Measurements from ENCODE around the gene KIF20B.
"Not testable (repeated sequence)": the region's sequence is repeated elsewhere in the genome, so short reads cannot be mapped to it uniquely, and the experiment has no call there.

The KIF20B gene

DNA sequence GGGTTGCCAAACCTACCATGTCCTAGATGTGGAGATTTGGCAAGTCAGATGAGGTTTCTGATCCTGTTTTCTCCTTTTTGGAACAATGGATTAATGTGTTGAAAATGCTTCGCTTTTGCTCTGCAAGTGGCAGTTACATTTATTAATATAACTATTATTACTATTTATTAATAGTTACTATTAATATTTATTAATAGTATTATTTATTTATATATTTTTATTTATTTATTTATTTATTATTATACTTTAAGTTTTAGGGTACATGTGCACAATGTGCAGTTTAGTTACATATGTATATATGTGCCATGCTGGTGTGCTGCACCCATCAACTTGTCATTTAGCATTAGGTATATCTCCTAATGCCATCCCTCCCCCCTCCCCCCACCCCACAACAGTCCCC, 62.3 kb downstream of the KIF20B start:
- in situ Hi-C loops (cut with HindIII; ENCODE audit: low sequenced_read_pairs) = not testable (repeated sequence)

DNA sequence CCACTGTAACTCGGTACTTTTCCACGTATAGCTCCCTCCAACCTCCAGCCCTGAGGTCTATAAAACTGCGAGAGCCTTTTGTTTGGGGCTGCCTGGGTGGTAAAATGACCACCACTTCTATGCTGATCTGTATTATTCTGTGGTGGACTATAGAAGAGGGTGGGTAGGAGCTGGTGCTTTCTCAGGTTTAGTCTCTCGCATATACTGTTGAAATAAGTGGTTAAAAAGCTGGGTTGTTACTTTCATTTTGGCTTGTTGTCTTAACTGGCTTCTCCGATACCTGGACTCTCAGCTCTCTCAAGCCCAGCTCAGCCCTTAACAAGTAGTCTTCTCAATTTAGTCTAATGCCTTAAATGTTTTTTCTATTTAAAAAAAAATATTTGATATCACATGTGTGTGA, 70.3 kb downstream of the KIF20B start:
- in situ Hi-C loops (cut with HindIII; ENCODE audit: low sequenced_read_pairs) = no loop called here

DNA sequence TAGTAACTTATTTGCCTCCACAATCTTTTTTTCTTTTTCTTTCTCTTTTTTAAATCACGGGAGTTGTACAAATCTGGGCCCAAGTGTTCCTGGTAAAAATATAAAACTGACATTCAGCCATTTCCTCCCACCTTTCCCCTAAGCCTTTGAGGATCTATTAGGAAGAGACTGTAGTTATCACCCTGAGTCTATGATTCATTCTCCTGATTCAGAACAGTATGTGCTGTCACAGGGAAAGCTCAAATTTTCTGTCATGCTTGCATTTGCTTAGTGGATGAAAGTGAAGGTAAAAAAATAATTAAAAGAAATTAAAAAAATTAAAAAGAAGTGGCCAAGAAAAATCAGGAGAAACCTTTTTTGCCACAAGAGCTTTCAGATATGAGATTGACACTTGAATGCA, 71.7 kb downstream of the KIF20B start:
- in situ Hi-C loops (cut with HindIII; ENCODE audit: low sequenced_read_pairs) = no loop called here

DNA sequence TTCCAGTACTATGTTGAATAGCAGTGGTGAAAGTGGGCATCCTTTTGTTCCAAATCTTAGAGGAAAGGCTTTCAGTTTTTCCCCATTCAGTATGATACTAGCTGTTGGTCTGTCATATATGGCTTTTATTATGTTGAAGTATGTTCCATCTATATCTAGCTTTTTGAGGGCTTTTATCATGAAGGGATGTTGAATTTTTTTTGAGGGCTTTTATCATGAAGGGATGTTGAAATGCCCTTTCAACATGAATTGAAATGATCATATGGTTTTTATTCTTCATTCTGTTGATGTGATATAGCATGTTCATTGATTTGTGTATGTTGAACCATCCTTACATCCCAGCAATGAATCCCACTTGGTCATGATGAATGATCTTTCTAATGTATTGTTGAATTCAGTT, 75.3 kb downstream of the KIF20B start:
- in situ Hi-C loops (cut with HindIII; ENCODE audit: low sequenced_read_pairs) = no loop called here

DNA sequence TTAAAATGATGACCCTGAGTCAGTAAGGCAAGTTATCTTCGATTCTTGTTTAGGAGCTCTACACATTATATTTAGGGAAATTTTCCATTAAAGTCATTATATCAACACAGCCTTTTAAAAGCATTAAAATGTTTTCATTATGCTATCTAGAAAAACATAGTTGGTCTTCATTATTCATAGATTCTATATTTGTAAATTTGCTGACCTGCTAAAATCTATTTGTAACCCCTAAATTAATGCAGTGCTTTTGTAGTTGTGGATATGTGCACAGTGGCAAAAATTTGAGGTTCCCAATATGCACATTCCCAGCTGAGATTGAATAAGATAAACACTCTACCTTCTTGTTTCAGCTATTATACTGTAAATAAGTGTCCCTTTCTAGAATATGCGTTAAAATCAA, 81.1 kb downstream of the KIF20B start:
- in situ Hi-C loops (cut with HindIII; ENCODE audit: low sequenced_read_pairs) = no loop called here

DNA sequence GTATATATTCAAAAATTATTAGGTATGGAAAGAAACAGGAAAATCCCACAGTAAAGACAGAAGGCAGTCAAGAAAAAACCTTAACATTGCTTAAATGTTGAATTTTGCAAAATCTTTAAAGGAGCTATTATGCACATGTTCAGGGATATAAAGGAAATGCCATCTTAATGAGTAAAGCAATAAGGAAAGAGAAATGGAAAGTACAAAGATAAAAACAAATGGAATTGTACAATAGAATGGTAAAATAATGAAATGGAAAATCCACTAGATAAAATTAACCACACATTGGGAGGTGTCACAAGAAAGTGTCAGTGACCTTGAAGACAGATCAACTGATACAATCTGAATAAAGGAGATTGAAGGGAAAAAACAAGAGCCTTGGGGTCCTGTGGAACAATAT, 82.0 kb downstream of the KIF20B start:
- in situ Hi-C loops (cut with HindIII; ENCODE audit: low sequenced_read_pairs) = no loop called here

DNA sequence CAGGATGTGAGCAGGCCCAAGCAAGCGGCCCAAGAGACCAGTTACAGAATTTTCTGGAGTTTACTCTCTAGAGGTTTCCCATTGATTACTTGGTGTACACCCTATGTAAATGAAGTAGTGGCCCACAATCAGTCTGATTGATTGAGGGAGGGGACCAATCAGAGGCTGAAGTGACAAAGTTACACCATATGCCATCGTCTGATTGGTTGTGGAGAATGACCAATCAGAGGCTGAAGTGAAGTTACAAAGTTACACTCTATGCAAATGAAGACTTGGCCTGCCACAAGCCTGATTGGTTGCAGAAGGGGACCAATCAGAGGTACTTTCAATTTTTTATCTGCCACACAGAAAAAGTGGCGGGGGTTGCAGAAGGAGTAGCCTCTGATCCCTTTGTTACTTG, 83.7 kb downstream of the KIF20B start:
- in situ Hi-C loops (cut with HindIII; ENCODE audit: low sequenced_read_pairs) = no loop called here

DNA sequence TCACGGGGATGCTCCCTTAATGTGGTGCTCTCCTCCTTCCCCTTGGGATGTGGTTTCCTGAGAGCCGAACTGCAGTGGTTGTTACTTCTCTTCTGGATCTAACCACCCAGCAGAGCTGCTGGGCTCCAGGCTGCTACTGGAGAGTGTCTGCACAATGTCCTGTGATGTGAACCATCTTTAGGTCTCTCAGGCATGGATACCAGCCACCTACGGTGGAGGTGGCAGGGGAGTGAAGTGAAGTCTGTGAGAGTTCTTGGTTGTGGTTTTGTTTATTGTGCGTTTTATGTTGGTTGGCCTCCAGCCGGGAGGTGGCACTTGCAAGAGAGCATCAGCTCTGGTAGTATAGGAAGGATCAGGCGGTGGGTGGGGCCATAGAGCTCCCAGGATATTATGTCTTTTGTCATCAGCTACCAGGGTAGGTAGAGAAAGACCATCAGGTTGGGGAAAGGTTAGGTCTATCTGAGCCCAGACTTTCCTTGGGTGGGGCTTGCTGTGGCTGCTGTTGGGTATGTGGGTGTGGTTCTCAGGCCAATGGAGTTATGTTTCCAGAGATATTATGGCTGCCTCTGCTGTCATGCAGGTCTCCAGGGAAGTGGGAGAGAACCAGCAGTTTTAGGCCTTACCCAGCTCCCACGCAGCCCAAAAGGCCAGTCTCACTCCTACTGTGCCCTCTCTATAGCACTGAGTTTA, 87.9 kb downstream of the KIF20B start:
- in situ Hi-C loops (cut with HindIII; ENCODE audit: low sequenced_read_pairs) = no loop called here

DNA sequence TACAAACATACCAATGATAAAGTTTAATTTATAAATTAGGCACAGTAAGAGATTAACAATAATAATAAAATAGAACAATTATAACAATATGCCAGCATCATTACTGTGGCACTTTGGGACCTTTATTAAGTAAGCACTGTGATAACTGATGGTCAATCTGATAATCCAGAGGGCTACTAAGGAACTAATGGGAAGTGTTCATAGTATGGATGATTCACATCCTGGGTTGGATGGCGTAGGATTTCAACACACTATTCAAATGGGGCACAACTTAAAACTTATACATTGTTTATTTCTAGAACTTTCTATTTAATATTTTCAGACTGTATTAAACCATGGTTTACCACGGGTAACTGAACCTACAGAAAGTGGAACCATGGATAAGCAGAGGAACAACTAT, 90.8 kb downstream of the KIF20B start:
- in situ Hi-C loops (cut with HindIII; ENCODE audit: low sequenced_read_pairs) = no loop called here

DNA sequence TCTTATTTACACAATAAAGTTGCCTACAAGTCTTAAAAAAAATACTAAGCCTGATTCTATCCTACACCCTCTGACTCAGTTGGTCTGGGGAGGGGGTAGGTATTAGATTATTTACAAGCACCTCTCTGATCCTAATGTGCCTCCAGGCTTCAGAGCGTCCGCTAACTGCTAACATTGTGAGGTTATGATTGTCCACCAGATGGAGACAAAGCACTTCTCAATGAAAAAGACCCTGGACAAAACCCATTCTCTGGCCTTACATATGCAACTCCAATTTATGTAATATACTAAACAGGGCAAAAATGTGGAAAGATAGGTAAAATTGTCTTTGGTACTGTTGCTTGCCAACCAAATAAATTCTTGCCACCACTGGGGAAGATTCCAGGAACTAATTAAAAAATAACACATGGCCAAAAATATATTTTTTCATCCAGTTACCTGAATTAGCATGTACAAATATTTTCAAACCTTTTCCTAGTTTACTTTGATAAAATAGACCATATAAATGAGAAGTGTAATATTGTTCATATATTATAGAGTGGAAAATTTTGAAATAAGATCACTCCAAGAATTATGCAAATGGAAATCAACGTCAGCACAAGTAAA, 92.4 kb downstream of the KIF20B start:
- in situ Hi-C loops (cut with HindIII; ENCODE audit: low sequenced_read_pairs) = no loop called here

DNA sequence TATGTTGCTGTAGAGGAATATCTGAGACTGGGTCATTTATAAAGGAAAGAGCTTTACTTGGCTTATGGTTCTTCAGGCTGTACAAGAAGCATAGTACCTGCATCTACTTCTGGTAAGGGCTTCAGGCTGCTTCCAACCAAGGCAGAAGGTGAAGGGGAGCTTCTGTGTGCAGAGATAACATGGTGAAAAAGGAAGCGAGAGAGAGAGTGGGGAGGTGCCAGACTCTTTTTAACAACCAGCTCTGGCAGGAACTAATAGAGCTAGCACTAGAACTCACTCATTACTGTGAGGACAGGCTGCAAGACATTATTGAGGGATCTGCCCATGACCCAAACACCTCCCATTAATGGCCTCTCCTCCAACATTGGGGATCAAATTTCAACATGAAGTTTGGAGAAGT, 94.5 kb downstream of the KIF20B start:
- in situ Hi-C loops (cut with HindIII; ENCODE audit: low sequenced_read_pairs) = no loop called here

DNA sequence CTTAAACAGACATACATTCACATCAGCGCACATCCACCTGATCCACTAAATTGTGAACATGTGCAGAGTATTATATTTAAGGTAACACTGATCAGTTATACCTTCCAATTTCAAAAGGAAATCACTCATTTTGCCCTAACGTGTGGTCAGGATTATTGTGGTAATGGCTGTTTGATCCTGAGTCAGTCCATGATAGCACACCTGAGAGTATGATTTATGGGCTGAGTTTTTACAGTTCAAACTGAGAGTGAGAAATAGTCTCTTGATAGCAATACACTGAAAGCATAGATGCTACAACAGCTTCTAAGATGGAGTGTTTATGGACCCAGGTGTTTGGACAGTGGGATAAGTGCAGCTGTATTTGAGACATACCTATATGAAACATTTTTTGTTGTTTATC, 96.7 kb downstream of the KIF20B start:
- in situ Hi-C loops (cut with HindIII; ENCODE audit: low sequenced_read_pairs) = no loop called here

DNA sequence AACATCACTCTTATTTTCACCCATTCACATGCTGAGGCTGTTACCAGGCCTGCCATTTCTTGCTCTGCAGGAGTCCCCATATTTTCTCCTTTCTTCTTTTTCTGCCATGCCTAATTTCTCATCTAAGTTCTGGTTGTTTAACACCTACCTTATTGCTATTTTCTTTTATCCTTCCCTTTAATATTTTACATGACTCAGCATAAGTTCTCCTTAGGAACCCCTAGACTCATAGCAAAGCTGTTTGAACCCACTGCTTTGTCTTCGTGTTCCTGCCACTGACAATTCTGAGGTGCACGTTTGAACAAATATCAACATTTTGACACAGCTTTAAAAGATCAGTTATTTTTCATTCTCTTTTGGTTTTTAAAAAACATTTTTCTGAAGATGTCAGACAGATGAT, 98.2 kb downstream of the KIF20B start:
- in situ Hi-C loops (cut with HindIII; ENCODE audit: low sequenced_read_pairs) = no loop called here

DNA sequence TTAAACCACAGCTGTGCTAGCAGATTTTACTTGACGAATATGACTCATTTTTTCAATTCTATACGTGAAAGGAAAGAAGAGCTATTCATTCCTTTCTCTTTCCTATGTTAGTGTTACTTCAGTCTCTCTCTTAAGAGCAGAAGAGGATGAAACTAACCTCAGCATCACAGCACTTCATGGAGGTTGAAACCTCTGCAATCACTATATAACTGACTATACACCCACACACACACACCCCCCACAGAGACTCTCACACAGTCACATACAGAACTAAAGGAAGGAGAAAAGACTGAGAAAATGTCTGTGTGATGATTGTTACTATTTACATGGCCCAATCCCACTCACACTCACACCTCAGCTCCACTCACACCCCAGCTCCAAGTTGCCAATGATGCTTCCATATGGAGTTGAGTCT, 104.2 kb downstream of the KIF20B start:
- in situ Hi-C loops (cut with HindIII; ENCODE audit: low sequenced_read_pairs) = no loop called here

DNA sequence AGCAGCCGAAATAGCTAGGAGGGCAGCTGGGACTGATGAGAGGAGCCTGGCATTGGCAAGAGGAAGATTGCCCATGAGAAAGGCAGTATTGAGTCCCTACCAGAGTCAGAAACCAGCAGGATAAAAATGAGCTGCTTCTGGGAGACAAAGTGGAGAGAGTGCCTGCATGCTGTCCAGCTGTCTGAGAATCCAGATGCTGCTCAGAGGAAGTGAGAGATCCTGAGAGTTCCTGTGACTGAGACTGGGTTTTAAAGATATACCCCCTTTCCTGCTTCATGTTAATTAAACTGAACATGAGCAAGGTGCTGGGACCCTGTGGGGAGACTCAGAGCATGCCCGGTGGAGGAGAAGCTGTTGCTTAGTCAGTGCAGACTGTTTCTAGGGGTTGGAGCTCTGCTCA, 107.5 kb downstream of the KIF20B start:
- in situ Hi-C loops (cut with HindIII; ENCODE audit: low sequenced_read_pairs) = no loop called here

DNA sequence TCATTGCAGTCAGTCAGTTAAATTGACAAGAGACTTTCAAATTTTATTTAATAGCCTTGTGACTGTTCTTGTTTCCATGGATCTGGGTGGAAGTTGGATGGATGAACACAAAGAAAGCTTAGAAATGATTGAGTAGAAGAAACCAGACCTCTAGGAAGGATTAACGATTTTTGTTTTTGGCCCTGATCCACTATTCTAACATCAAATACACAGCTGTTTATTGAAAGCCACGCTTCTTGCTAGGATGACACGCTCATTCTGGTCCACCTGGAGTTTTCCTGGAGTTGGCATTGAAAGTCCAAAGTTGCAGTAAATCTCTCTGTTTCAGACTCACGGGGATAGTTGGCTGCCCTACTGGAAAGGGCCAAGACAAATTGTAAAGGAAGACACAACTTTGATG, 108.4 kb downstream of the KIF20B start:
- in situ Hi-C loops (cut with HindIII; ENCODE audit: low sequenced_read_pairs) = no loop called here

DNA sequence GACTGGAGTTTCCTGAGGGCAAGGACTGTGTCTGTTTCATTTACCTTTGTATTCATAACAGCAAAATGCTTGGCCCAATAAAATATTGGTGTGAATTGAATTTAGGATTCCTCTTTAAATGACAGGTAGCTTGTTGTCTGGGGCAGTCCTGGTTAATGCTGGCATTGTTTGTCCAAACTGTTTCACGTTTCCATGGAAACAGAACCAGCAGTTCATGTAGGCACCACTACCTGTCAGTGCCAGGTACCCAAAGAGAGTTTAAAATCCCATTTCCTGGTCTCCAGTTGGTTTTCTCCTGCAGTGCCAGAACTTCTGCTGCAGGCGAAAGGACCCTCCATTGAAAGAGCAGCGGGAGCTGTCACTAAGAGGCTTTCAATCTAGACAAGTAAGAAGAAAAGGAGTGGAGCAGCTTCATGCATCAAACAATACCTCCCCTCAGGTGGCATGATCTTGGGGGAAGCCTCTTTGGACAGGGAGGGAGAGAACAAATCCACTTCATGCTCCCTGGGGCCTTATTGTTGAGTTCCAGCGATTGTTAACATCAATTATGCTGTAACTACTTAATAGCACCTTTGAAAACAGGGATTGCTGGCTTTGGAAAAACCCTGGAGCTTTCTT, 109.6 kb downstream of the KIF20B start:
- in situ Hi-C loops (cut with HindIII; ENCODE audit: low sequenced_read_pairs) = no loop called here

DNA sequence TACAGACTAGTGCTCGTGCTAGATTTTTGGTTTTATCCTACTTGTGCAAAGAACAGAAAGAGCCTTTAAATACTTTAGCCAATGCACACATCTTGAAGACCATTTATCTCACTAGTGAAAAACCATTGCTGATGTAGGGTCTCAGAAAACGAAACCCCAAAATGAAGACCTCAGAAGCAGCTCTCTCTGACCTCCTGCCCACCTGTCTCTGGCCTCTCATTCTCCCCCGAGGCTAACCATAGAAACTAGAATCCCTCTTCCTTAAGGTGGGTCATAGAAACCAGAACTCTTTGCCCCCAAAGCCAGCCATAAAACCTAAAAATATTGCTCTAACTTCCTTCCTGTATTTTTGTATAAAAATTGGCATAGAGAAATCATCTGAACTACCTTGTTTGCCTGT, 112.2 kb downstream of the KIF20B start:
- in situ Hi-C loops (cut with HindIII; ENCODE audit: low sequenced_read_pairs) = no loop called here

DNA sequence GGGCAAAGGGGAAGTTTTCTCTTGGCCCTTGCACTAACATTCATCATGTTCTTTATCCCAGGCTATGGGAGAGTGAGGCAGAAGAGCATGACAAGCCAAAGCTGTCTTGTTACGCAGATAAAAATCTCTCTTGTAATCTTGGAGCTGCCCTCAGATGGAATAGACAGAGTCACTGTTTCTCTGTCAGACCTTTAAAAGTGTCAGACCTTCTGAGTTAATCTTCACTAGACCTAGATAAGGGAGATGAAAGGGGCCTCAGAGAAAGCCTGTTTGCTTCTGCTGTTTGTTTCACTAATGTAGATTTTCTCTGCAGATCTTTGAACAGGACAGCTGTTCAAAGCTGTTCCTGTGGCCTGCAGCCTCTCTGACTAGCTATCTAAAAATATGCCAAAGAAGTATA, 112.9 kb downstream of the KIF20B start:
- in situ Hi-C loops (cut with HindIII; ENCODE audit: low sequenced_read_pairs) = no loop called here

DNA sequence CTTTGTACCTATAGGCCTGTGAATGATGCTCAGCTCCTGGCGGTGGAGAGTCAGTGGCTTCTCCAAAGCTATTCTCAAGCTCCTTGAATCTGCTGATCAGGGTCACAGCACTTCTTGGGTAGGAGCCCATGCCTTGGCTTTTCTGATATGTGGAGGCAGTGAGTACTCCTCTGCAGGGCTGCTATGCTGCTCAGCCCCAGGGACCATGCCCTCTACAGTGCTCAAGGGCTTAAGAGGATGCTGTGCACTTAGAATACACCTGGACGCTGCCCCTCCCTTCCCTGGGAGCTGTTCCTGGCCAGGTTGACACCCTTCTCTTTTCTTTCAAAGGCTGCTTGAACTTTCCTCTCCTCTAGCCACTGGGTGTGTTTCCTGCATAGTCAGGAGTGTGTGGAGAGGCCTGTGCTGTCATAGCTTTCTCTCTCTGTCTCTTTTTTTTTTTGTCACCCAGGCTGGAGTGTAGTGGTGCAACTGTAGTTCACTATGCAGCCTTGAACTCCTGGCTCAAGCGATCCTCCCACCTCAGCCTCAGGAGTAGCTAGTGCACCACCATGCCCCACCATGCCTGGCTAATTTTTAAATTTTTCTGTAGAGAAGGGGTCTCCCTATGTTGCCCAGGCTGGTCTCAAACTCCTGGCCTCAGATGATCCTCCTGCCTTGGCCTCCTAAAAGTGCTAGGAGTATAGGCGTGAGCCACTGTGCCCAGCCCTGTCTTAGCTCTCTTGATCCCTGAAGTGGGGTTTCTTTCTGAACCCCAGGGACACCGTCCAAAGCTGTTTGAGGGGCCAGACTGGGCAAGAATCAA, 113.9 kb downstream of the KIF20B start:
- in situ Hi-C loops (cut with HindIII; ENCODE audit: low sequenced_read_pairs) = no loop called here

DNA sequence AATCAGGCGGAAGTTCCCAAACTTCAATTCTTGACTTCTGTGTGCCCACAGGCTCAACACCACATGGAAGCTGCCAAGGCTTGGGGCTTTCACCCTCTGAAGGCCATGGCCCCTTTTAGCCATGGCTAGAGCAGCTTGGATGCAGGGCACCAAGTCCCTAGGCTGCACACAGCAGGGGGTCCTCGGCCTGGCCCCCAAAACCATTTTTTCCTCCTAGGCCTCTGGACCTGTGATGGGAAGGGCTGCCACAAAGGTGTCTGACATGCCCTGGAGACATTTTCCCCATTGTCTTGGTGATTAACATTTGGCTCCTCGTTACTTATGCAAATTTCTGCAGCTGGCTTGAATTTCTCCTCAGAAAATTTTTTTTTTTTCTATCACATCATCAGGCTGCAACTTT, 117.6 kb downstream of the KIF20B start:
- in situ Hi-C loops (cut with HindIII; ENCODE audit: low sequenced_read_pairs) = not testable (repeated sequence)

All from endothelial cell of hepatic sinusoid (primary cell).